Panc1 (cell line): ENCODE results near the gene TMEM45B.

ENCODE experiments used
- POLR2AphosphoS5 ChIP-seq: IDR thresholded peaks from 2 replicates; pipeline ENCODE4 v1.6.1; 2012; ENCODE audit warnings: mild to moderate bottlenecking, low read depth, low read length, moderate library complexity
- TF ChIP-seq, protein P1 (sequence below): fragments of 450-650 bp; IDR thresholded peaks from 2 replicates; pipeline ENCODE4 v1.5.1; 2017; ENCODE audit warnings: mild to moderate bottlenecking
- TF ChIP-seq, protein P2 (sequence below), 2 experiments: IDR thresholded peaks; 2 replicates each; pipeline ENCODE4 v1.6.1; 2011 to 2012; ENCODE audit warnings: low read depth in 2 of 2, control low read depth in 1 of 2, low read length in 1 of 2, mild to moderate bottlenecking in 1 of 2, moderate library complexity in 1 of 2; ENCODE audit not compliant: insufficient read depth in 1 of 2

DNA sequence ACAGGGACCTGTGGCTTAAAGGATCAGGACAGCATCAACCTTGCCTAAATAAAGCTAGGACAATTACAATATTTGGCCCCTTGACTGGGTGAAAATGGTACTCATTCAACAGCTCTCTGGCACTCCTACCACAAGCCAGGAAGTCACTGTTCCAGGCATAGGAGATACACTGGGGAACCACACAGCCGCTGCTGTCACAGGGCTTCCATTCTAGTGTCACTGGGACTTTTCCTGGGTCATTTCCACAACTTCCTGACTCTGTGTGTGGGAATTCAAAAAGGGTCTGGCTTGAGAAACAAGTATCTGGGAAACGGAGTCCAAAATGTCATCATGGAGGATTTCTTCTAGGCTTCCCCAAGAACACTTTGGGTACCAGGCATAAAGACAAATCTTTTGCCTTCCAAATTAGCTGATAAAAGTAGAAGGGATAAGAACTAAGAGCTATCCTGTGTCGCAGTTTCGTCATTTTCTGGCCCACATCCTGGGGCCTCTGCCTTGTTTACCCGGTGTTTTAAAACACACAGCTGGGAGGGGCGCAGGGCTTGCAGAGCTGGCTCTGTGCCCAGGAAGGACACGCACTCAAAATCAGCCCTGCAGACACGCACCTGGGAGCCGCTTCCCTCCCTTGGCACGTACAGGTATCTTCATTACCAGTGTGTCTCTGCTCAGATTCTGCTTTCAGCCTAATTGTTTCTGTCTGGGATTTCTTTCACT lies 38.0 kb downstream of the TMEM45B start:
- TF ChIP-seq, protein P1, sequence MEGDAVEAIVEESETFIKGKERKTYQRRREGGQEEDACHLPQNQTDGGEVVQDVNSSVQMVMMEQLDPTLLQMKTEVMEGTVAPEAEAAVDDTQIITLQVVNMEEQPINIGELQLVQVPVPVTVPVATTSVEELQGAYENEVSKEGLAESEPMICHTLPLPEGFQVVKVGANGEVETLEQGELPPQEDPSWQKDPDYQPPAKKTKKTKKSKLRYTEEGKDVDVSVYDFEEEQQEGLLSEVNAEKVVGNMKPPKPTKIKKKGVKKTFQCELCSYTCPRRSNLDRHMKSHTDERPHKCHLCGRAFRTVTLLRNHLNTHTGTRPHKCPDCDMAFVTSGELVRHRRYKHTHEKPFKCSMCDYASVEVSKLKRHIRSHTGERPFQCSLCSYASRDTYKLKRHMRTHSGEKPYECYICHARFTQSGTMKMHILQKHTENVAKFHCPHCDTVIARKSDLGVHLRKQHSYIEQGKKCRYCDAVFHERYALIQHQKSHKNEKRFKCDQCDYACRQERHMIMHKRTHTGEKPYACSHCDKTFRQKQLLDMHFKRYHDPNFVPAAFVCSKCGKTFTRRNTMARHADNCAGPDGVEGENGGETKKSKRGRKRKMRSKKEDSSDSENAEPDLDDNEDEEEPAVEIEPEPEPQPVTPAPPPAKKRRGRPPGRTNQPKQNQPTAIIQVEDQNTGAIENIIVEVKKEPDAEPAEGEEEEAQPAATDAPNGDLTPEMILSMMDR, result no peak
- TF ChIP-seq POLR2AphosphoS5, result no peak
- TF ChIP-seq, protein P2, sequence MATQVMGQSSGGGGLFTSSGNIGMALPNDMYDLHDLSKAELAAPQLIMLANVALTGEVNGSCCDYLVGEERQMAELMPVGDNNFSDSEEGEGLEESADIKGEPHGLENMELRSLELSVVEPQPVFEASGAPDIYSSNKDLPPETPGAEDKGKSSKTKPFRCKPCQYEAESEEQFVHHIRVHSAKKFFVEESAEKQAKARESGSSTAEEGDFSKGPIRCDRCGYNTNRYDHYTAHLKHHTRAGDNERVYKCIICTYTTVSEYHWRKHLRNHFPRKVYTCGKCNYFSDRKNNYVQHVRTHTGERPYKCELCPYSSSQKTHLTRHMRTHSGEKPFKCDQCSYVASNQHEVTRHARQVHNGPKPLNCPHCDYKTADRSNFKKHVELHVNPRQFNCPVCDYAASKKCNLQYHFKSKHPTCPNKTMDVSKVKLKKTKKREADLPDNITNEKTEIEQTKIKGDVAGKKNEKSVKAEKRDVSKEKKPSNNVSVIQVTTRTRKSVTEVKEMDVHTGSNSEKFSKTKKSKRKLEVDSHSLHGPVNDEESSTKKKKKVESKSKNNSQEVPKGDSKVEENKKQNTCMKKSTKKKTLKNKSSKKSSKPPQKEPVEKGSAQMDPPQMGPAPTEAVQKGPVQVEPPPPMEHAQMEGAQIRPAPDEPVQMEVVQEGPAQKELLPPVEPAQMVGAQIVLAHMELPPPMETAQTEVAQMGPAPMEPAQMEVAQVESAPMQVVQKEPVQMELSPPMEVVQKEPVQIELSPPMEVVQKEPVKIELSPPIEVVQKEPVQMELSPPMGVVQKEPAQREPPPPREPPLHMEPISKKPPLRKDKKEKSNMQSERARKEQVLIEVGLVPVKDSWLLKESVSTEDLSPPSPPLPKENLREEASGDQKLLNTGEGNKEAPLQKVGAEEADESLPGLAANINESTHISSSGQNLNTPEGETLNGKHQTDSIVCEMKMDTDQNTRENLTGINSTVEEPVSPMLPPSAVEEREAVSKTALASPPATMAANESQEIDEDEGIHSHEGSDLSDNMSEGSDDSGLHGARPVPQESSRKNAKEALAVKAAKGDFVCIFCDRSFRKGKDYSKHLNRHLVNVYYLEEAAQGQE (IDR thresholded peaks at IDR 0.05; ENCODE audit: insufficient read depth in 1 of 2, low read depth in 2 of 2, low read length in 1 of 2), result no peak
